ENCODE measurements around the gene TMEM232. TPM values are rescaled to one million over a fixed set of nuclear protein-coding genes. Genes with fewer than 3 reads are reported as not detected.

TMEM232 gene
- total RNA-seq, 4 donors from 2014 or later = 10.5 to 26.8 (median 11.6) TPM

GRCh38 chr5:110476164-110476563 lies 250.3 kb downstream of the TMEM232 start:
- H3K9me3 ChIP-seq = no peaks in the 10 kb centered on the region
- no peaks in the 10 kb centered on the region for H3K27me3 ChIP-seq
- DNase-seq = no peak
- H3K36me3 ChIP-seq = no peaks in the 10 kb centered on the region
- intact Hi-C loops (cut with DNase I) = no loop called here
- H3K27ac ChIP-seq = no peak overlapping the region
- no peaks in the 10 kb centered on the region for H3K4me1 ChIP-seq
- H3K4me3 ChIP-seq (replicated peaks in 1 of 3) = no peak overlapping the region
- TF ChIP-seq CTCF (IDR thresholded peaks at IDR 0.05) (no peak), POLR2A (IDR thresholded peaks at IDR 0.05) (no peak)

GRCh38 chr5:110475529-110475928 lies 250.9 kb downstream of the TMEM232 start:
- Histone ChIP-seq H3K36me3 (no peaks in the 10 kb centered on the region), H3K27me3 (no peaks in the 10 kb centered on the region), H3K9me3 (no peaks in the 10 kb centered on the region), H3K4me1 (no peaks in the 10 kb centered on the region), H3K27ac (no peak overlapping the region), H3K4me3 (replicated peaks in 1 of 3) (no peak overlapping the region)
- TF ChIP-seq POLR2A (IDR thresholded peaks at IDR 0.05) (no peak), CTCF (IDR thresholded peaks at IDR 0.05) (no peak)
- intact Hi-C loops (cut with DNase I) = no loop called here
- no peak for DNase-seq
- WGBS, 2 donors = 86 to 95% methylated on average over 1 of the region's 1 CpG

GRCh38 chr5:110469486-110469885 lies 257.0 kb downstream of the TMEM232 start:
- Histone ChIP-seq H3K27ac (no peak overlapping the region), H3K4me1 (no peaks in the 10 kb centered on the region), H3K36me3 (no peaks in the 10 kb centered on the region), H3K9me3 (no peaks in the 10 kb centered on the region), H3K27me3 (no peaks in the 10 kb centered on the region), H3K4me3 (replicated peaks in 1 of 3) (no peak overlapping the region)
- TF ChIP-seq CTCF (IDR thresholded peaks at IDR 0.05) = no peak
- no peak for TF ChIP-seq POLR2A (IDR thresholded peaks at IDR 0.05)
- no peak for DNase-seq
- intact Hi-C loops (cut with DNase I) = no loop called here
- 89 to 93% methylated on average over 4 of the region's 4 CpGs for WGBS, 2 donors

GRCh38 chr5:110463106-110463505 lies 263.4 kb downstream of the TMEM232 start:
- Histone ChIP-seq H3K4me3 (replicated peaks in 1 of 3) (no peak overlapping the region), H3K36me3 (no peaks in the 10 kb centered on the region), H3K27me3 (no peaks in the 10 kb centered on the region), H3K4me1 (no peaks in the 10 kb centered on the region), H3K9me3 (no peaks in the 10 kb centered on the region), H3K27ac (no peak overlapping the region)
- TF ChIP-seq CTCF (IDR thresholded peaks at IDR 0.05) (no peak), POLR2A (IDR thresholded peaks at IDR 0.05) (no peak)
- no peak for DNase-seq
- 87 to 91% methylated on average over 2 of the region's 2 CpGs for WGBS, 2 donors
- intact Hi-C loops (cut with DNase I) = no loop called here

GRCh38 chr5:110460837-110461236 lies 265.6 kb downstream of the TMEM232 start:
- WGBS, 2 donors = 88 to 93% methylated on average over 4 of the region's 4 CpGs
- TF ChIP-seq POLR2A (IDR thresholded peaks at IDR 0.05) = no peak
- no peak for TF ChIP-seq CTCF (IDR thresholded peaks at IDR 0.05)
- intact Hi-C loops (cut with DNase I) = no loop called here
- Histone ChIP-seq H3K9me3 (no peaks in the 10 kb centered on the region), H3K27ac (no peak overlapping the region), H3K4me1 (no peaks in the 10 kb centered on the region), H3K36me3 (no peaks in the 10 kb centered on the region), H3K4me3 (replicated peaks in 1 of 3) (no peak overlapping the region), H3K27me3 (no peaks in the 10 kb centered on the region)
- no peak for DNase-seq

Measured in thyroid gland (tissue), 4 donors.